H1 (cell line): ENCODE results near the gene FNIP2. TPM values are rescaled to one million over a fixed set of nuclear protein-coding genes. Genes with fewer than 3 reads are reported as not detected.

ENCODE experiments used
- BACH1 ChIP-seq: IDR thresholded peaks from 2 replicates; pipeline ENCODE4 v1.6.1; 2012; ENCODE audit warnings: low read length, improper control_type of control experiment
- BCL11A ChIP-seq, 2 experiments: IDR thresholded peaks; one replicate each; pipeline ENCODE4 v1.6.1; 2011; ENCODE audit warnings: low read depth in 2 of 2, low read length in 2 of 2, mild to moderate bottlenecking in 2 of 2
- BRCA1 ChIP-seq: IDR thresholded peaks from 2 replicates; pipeline ENCODE4 v1.6.1; 2012; ENCODE audit warnings: low read depth, low read length, improper control_type of control experiment
- CHD7 ChIP-seq: fragments of 300-600 bp; sonication (generic); IDR thresholded peaks from 2 replicates; pipeline ENCODE4 v1.7.1; 2012; ENCODE audit warnings: low read length, moderate library complexity, mild to moderate bottlenecking, inconsistent platforms; ENCODE audit not compliant: insufficient replicate concordance
- EGR1 ChIP-seq: IDR thresholded peaks from 2 replicates; pipeline ENCODE4 v1.6.1; 2011; ENCODE audit warnings: low read depth, low read length, borderline replicate concordance
- EP300 ChIP-seq, 2 experiments: IDR thresholded peaks; 1 replicate in 1 of 2; 2 replicates in 1 of 2; pipeline ENCODE4 v1.6.1; 2011 to 2012; ENCODE audit warnings: low read depth in 2 of 2, low read length in 2 of 2, mild to moderate bottlenecking in 2 of 2, borderline replicate concordance in 1 of 2, inconsistent platforms in 1 of 2, moderate library complexity in 1 of 2
- MAFK ChIP-seq: IDR thresholded peaks from 2 replicates; pipeline ENCODE4 v1.6.1; 2012; ENCODE audit warnings: low read depth, mild to moderate bottlenecking, improper control_type of control experiment, low read length
- MAX ChIP-seq: IDR thresholded peaks from 2 replicates; pipeline ENCODE4 v1.6.1; 2012; ENCODE audit warnings: inconsistent platforms
- NANOG ChIP-seq: IDR thresholded peaks from 2 replicates; pipeline ENCODE4 v1.6.1; 2011; ENCODE audit warnings: low read length, low read depth, mild to moderate bottlenecking, inconsistent platforms; ENCODE audit not compliant: insufficient read depth, poor library complexity, severe bottlenecking
- POLR2A ChIP-seq, 2 experiments: IDR thresholded peaks; 1 replicate in 1 of 2; 2 replicates in 1 of 2; pipeline ENCODE4 v1.6.1; 2011; ENCODE audit warnings: low read depth in 2 of 2, low read length in 2 of 2, mild to moderate bottlenecking in 2 of 2; ENCODE audit errors: control extremely low read depth in 1 of 2
- POLR2AphosphoS5 ChIP-seq: IDR thresholded peaks from 2 replicates; pipeline ENCODE4 v1.6.1; 2011; ENCODE audit warnings: low read depth, low read length
- SP2 ChIP-seq: IDR thresholded peaks from 2 replicates; pipeline ENCODE4 v1.6.1; 2012; ENCODE audit warnings: mild to moderate bottlenecking, low read length, inconsistent platforms
- ZNF274 ChIP-seq: IDR thresholded peaks from 2 replicates; pipeline ENCODE4 v1.7.0; 2012; ENCODE audit warnings: low read length, borderline replicate concordance; ENCODE audit errors: extremely low read depth
- polyA plus RNA-seq, 7 experiments: library from polyadenylated mRNA; depleted of rRNA in 3 of 7; stranded (reverse) in 5 of 7; unstranded in 2 of 7; fragments of >200 nt in 5 of 7; fragments of 200-250 nt in 2 of 7; gene quantifications; 1 replicate in 5 of 7; 2 replicates in 1 of 7; 4 replicates in 1 of 7; pipeline versions ENCODE4 v1.2.1 to v1.2.3, GENCODE V29; 2011 to 2013; ENCODE audit warnings: missing spikeins in 2 of 7, mixed read lengths in 2 of 7
- total RNA-seq: library from RNA; stranded (reverse); fragmentation: NEBNext Ultra II Directional; extraction: Animal tissue kit (Norgen Biotek cat#: 25700); gene quantifications from 2 replicates; pipeline ENCODE4 v1.2.1, GENCODE V29; 2021

Gene FNIP2
- total and polyA plus RNA-seq, 2 of the 8 experiments (the other 6 are each of a cell fraction or from before 2014, with no cell fraction given), result 4.0 to 13.0 TPM

GRCh38 chr4:158776106-158776505 lies 7.3 kb downstream of the FNIP2 start (continued):
- no peak for TF ChIP-seq CHD7
- TF ChIP-seq POLR2A (IDR thresholded peaks at IDR 0.05; ENCODE audit: control extremely low read depth in 1 of 2, low read depth in 2 of 2, low read length in 2 of 2), result no peak
- no peak for TF ChIP-seq EGR1
- no peak for TF ChIP-seq BACH1
- TF ChIP-seq EP300 (IDR thresholded peaks at IDR 0.05; ENCODE audit: borderline replicate concordance in 1 of 2, low read depth in 2 of 2, low read length in 2 of 2), result no peak
- no peak for TF ChIP-seq MAX
- TF ChIP-seq NANOG, result no peak
- TF ChIP-seq POLR2AphosphoS5, result no peak
- TF ChIP-seq BCL11A (IDR thresholded peaks at IDR 0.05; ENCODE audit: low read depth in 2 of 2, low read length in 2 of 2), result no peak
- no peak for TF ChIP-seq MAFK
- no peak for TF ChIP-seq SP2
- TF ChIP-seq ZNF274, result no peak
- TF ChIP-seq BRCA1, result no peak
